HG02938 (cell line): ENCODE measurements around the gene GPC3.

ENCODE experiments used
- ATAC-seq: cut with Tn5 transposase; IDR thresholded peaks from one replicate; pipeline ENCODE4 v1.9.1; 2021; ENCODE audit warnings: mild to moderate bottlenecking, moderate library complexity; ENCODE audit not compliant: unreplicated experiment

Gene GPC3

GRCh38 chrX:133658293-133658911, 327.0 kb downstream of the GPC3 start:
- ATAC-seq = no peak

- no peak for ATAC-seq
Measured at GRCh38 chrX:133655275-133656265, 329.8 kb downstream of the GPC3 start.

GRCh38 chrX:133654811-133655210, 330.6 kb downstream of the GPC3 start:
- no peak for ATAC-seq

GRCh38 chrX:133653358-133653757, 332.0 kb downstream of the GPC3 start:
- no peak for ATAC-seq

- ATAC-seq = no peak
Measured at GRCh38 chrX:133652185-133652584, 333.2 kb downstream of the GPC3 start.

GRCh38 chrX:133650239-133650638, 335.2 kb downstream of the GPC3 start:
- ATAC-seq = no peak

- ATAC-seq = no peak
Measured at GRCh38 chrX:133649651-133650050, 335.7 kb downstream of the GPC3 start.

GRCh38 chrX:133648594-133648993, 336.8 kb downstream of the GPC3 start:
- no peak for ATAC-seq

GRCh38 chrX:133646719-133647116, 338.7 kb downstream of the GPC3 start:
- no peak for ATAC-seq

GRCh38 chrX:133645977-133646718, 339.2 kb downstream of the GPC3 start:
- no peak for ATAC-seq

- ATAC-seq = no peak
Measured at GRCh38 chrX:133645256-133645655, 340.1 kb downstream of the GPC3 start.

GRCh38 chrX:133640161-133641015, 345.0 kb downstream of the GPC3 start:
- ATAC-seq = no peak

GRCh38 chrX:133639726-133640125, 345.7 kb downstream of the GPC3 start:
- no peak for ATAC-seq

GRCh38 chrX:133638285-133638684, 347.1 kb downstream of the GPC3 start:
- ATAC-seq = no peak

- ATAC-seq = no peak
Measured at GRCh38 chrX:133637765-133638164, 347.6 kb downstream of the GPC3 start.

GRCh38 chrX:133636009-133636408, 349.4 kb downstream of the GPC3 start:
- ATAC-seq = no peak

- ATAC-seq = no peak
Measured at GRCh38 chrX:133634416-133634815, 351.0 kb downstream of the GPC3 start.

- no peak for ATAC-seq
Measured at GRCh38 chrX:133633950-133634349, 351.4 kb downstream of the GPC3 start.

- no peak for ATAC-seq
Measured at GRCh38 chrX:133633162-133633561, 352.2 kb downstream of the GPC3 start.

- ATAC-seq = no peak
Measured at GRCh38 chrX:133630362-133630761, 355.0 kb downstream of the GPC3 start.
